ENCODE measurements around the gene SNX15. TPM values are rescaled to one million over a fixed set of nuclear protein-coding genes. Genes with fewer than 3 reads are reported as not detected.

Gene SNX15
- total RNA-seq, 1 donor from 2014 or later: 24.9 TPM

DNA sequence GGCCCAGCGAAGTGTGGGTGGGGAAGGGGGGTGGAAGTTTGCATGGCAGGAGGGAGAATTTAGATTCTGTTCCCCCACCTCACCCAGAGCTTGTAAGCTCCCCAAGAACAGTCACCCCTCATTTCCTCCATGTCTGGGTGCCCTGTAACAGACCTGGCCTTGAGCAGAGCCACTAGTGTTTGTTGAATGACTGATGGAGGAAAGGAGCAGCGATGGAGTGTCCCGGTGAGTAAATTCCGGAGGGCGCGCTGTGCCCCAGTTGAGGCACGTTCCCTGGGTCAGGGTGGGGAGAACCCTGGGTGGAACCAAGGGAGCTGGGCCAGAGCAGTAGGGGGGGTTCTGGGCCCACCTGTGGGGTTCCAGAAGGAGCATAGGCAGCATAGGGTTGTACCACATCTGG lies 30.3 kb downstream of the SNX15 start:
- no peaks in the 10 kb centered on the region for H3K9me3 Mint-ChIP-seq (ENCODE audit: low read depth)
- TF ChIP-seq, protein P1, sequence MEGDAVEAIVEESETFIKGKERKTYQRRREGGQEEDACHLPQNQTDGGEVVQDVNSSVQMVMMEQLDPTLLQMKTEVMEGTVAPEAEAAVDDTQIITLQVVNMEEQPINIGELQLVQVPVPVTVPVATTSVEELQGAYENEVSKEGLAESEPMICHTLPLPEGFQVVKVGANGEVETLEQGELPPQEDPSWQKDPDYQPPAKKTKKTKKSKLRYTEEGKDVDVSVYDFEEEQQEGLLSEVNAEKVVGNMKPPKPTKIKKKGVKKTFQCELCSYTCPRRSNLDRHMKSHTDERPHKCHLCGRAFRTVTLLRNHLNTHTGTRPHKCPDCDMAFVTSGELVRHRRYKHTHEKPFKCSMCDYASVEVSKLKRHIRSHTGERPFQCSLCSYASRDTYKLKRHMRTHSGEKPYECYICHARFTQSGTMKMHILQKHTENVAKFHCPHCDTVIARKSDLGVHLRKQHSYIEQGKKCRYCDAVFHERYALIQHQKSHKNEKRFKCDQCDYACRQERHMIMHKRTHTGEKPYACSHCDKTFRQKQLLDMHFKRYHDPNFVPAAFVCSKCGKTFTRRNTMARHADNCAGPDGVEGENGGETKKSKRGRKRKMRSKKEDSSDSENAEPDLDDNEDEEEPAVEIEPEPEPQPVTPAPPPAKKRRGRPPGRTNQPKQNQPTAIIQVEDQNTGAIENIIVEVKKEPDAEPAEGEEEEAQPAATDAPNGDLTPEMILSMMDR (IDR thresholded peaks at IDR 0.05): no peak
- H3K36me3 Mint-ChIP-seq (ENCODE audit: low read depth): no peaks in the 10 kb centered on the region
- no peak overlapping the region for H3K4me3 Mint-ChIP-seq (ENCODE audit: unreplicated experiment)
- H3K27ac Mint-ChIP-seq (ENCODE audit: unreplicated experiment): no peak overlapping the region
- DNase-seq (ENCODE audit: low spot score): no peak
- peaks cover 12% of the 10 kb centered on the region for H3K27me3 Mint-ChIP-seq (ENCODE audit: low read depth)
- no peaks in the 10 kb centered on the region for H3K4me1 Mint-ChIP-seq (ENCODE audit: low read depth)

DNA sequence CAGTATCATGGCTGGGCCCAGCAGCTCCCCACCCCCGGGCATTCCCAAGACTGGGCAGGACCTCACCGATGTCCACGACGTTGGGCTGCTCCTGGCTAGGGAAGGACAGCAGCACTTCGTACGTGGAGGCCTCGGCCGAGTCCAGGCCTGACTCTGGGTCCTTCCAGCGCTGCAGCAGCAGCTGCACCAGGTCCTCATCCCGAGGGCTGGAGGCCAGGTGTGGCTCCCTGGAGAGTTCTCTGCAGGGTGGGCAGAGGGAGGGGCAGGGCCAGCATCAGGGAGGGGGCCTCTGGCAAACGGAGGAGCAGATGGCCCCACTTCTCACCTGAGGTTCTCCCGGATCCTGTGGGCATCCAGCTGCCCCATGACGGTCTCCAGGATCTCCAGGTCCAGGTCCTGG lies 30.8 kb downstream of the SNX15 start:
- no peaks in the 10 kb centered on the region for H3K4me1 Mint-ChIP-seq (ENCODE audit: low read depth)
- no peak for DNase-seq (ENCODE audit: low spot score)
- peaks cover 12% of the 10 kb centered on the region for H3K27me3 Mint-ChIP-seq (ENCODE audit: low read depth)
- no peak overlapping the region for H3K4me3 Mint-ChIP-seq (ENCODE audit: unreplicated experiment)
- TF ChIP-seq, protein P1 (IDR thresholded peaks at IDR 0.05): no peak
- no peaks in the 10 kb centered on the region for H3K9me3 Mint-ChIP-seq (ENCODE audit: low read depth)
- H3K36me3 Mint-ChIP-seq (ENCODE audit: low read depth): no peaks in the 10 kb centered on the region
- H3K27ac Mint-ChIP-seq (ENCODE audit: unreplicated experiment): no peak overlapping the region

DNA sequence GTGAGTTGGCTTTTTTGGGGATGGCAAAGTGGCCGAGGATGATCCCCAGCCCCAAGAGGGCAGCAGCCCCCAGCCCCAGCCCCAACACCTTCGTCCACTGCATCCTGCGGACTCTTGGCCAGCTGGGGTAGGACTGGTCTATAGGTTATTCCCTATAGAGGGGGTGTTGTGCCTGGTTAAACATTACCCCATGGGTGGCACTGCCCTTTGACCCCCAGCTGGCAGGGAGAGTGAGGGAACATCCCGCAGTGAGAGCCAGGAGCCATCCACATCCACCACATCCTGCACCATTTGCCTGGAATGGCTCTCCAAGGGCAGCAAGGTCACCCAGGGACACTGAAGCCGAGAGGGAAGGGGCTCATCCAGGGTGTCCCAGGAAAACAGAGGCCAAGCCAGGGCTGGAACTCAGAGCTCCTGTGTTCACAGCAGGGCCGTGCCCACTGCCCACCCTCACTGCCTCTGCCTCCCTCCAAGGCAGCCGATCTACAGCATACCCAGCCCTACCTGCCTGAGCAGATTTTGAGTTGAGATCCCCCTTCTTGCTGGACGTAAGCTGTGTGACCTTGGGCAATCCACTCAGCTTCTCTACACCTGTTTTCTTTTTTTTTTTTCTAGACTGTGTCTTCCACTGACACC lies 31.3 kb downstream of the SNX15 start, which contains the start of gene NAALADL1:
NAALADL1 (minus strand) TSS at position 135 of the 636 bp plus-strand sequence; CDS start at position 103, 32 bp downstream.
- Mint-ChIP-seq H3K36me3 (ENCODE audit: low read depth) (no peaks in the 10 kb centered on the region), H3K27ac (ENCODE audit: unreplicated experiment) (no peak within 1 kb of the TSS), H3K4me1 (ENCODE audit: low read depth) (no peaks in the 10 kb centered on the region), H3K9me3 (ENCODE audit: low read depth) (no peaks in the 10 kb centered on the region), H3K4me3 (ENCODE audit: unreplicated experiment) (no peak within 1 kb of the TSS), H3K27me3 (ENCODE audit: low read depth) (peaks cover 8% of the 10 kb centered on the region)
- DNase-seq (ENCODE audit: low spot score): no peak
- TF ChIP-seq, protein P1 (IDR thresholded peaks at IDR 0.05): no peak

DNA sequence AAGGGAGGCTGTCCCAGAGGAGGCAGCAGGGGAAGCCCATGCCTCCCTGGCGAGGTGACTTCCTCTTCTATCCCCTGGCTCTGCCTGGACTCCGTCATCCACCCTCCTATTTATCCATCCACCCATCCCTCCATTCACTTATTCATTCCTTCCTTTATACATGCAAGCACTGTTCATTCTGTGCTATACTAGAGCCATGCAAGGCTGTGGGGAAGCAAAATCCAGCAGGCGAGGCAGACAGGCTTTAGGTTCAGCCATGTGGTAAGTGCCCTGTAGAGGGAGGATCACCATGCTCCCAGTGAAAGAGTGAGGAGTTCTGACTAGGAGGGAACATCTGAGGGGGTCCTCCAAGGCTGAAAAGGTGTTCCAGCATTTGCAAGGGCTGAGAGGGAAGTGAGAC lies 32.3 kb downstream of the SNX15 start:
- no peak overlapping the region for H3K27ac Mint-ChIP-seq (ENCODE audit: unreplicated experiment)

DNA sequence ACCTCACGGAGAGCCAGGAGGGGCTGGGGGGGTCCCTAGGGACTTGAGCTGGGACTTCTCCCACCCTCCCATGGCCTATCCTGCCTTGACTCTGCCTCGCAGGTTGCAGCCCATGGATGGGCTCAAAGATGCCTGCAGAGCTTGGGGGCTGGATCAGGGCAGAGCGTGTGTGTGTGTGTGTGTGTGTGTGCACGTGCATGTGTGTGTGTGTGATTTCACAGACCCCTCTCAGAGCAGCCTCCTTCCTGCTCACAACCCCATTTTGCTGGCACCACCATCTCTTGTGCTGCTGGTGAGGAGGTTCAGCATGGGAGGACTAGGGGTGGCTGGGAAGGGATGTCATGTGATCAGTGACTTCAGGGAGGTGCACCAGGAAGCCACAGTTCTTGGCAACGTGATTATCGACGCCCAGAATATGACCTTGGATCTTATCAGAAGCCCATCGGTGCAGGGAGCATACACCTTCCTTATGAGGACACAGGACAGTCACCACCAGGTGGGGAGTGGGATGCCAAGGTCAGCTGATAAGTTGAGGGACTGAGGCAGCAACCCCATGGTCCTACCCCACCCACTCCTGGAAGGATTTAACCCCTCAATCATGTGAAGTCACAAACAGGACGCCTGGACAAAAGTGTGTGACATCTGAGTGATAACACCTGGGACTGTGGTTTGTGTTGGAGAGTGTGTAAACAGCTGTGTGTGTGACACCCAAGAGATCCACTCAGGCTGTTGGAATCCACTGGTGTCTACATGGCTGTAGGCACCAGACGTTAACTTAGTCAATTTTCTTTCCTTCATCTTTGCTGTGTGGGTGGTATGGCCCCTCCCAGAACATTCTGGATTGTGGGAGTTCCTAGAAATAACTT lies 33.0 kb downstream of the SNX15 start:
- TF ChIP-seq, protein P1 (IDR thresholded peaks at IDR 0.05): no peak
- no peak overlapping the region for H3K4me3 Mint-ChIP-seq (ENCODE audit: unreplicated experiment)
- no peaks in the 10 kb centered on the region for H3K4me1 Mint-ChIP-seq (ENCODE audit: low read depth)
- DNase-seq (ENCODE audit: low spot score): no peak
- H3K27me3 Mint-ChIP-seq (ENCODE audit: low read depth): no peaks in the 10 kb centered on the region
- H3K36me3 Mint-ChIP-seq (ENCODE audit: low read depth): no peaks in the 10 kb centered on the region
- H3K9me3 Mint-ChIP-seq (ENCODE audit: low read depth): no peaks in the 10 kb centered on the region
- no peak overlapping the region for H3K27ac Mint-ChIP-seq (ENCODE audit: unreplicated experiment)

More for the DNA sequence above, 32.3 kb downstream of the SNX15 start:
- H3K9me3 Mint-ChIP-seq (ENCODE audit: low read depth): no peaks in the 10 kb centered on the region
- no peaks in the 10 kb centered on the region for H3K36me3 Mint-ChIP-seq (ENCODE audit: low read depth)
- no peaks in the 10 kb centered on the region for H3K27me3 Mint-ChIP-seq (ENCODE audit: low read depth)
- H3K4me1 Mint-ChIP-seq (ENCODE audit: low read depth): no peaks in the 10 kb centered on the region
- no peak for DNase-seq (ENCODE audit: low spot score)
- TF ChIP-seq, protein P1 (IDR thresholded peaks at IDR 0.05): no peak
- H3K4me3 Mint-ChIP-seq (ENCODE audit: unreplicated experiment): no peak overlapping the region
